ENCODE measurements around the gene WNT5A. TPM values are rescaled to one million over a fixed set of nuclear protein-coding genes. Genes with fewer than 3 reads are reported as not detected.

The WNT5A gene
- total RNA-seq, 1 donor from 2014 or later = 17.7 TPM

DNA sequence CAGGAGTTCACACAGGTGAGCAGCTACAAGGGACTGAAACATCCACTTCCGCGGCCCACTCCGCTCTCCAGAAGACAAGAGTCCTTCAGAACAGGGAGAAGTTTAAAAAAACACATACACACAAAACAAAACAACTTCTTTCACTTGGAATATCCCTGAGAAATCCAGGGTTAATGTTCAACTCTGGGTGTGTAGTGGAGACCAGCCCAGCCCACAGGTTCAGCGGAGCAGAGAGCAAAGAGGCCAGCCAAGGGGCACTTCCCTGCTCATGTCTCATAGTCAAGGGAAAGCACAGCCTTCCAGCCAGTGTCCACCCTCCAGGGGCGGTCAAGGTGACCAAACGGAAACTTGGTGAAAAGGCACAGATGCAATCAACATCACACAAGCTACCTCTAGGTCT, 41.6 kb downstream of the WNT5A start:
- no peak for ATAC-seq

DNA sequence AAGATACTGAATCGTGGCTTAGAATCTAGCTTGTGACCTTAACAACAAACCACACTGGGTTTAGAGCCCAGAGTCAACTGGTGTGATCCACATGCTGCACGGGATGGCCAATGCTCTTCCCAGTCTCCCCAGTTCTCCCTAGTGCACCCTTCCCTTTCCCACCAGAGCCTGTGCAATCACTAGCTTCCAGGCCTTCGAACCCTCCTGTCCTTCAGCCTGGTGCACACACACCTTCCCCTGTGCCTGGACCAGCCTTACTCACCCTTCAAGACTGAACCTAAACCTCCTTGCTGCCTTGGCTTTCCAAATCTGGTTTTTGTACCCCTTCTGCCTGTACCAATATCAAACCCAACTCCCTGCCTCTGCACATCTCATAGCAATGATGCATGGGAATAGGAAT, 43.8 kb downstream of the WNT5A start:
- ATAC-seq = no peak

- no peak for ATAC-seq
Measured at GRCh38 chr3:55442861-55443260, 44.2 kb downstream of the WNT5A start.

GRCh38 chr3:55441499-55441898, 45.6 kb downstream of the WNT5A start:
- no peak for ATAC-seq

- no peak for ATAC-seq
Measured at GRCh38 chr3:55440104-55440708, 46.9 kb downstream of the WNT5A start.

DNA sequence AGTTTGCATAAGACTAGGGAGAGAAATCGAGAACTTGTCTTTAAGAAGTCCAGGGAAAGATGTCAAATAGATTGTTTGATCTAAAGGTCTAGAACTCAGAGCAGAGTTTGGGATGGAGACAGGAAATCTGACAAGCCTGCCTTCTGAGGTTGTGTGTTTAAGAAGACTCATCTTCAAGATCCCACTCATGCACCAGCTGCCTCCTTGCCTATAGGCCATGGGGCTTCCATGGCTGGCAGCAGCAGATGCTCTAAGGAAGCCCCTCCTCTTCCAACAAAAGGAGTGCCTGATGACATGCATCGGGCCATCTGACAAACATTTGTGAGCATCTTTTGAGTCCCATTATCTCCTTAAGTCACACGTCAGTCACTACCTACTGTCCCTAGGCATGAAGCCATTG, 47.4 kb downstream of the WNT5A start:
- no peak for ATAC-seq

GRCh38 chr3:55436644-55437043, 50.5 kb downstream of the WNT5A start:
- no peak for ATAC-seq

GRCh38 chr3:55435491-55435890, 51.6 kb downstream of the WNT5A start:
- no peak for ATAC-seq

- no peak for ATAC-seq
Measured at GRCh38 chr3:55434789-55435188, 52.3 kb downstream of the WNT5A start.

DNA sequence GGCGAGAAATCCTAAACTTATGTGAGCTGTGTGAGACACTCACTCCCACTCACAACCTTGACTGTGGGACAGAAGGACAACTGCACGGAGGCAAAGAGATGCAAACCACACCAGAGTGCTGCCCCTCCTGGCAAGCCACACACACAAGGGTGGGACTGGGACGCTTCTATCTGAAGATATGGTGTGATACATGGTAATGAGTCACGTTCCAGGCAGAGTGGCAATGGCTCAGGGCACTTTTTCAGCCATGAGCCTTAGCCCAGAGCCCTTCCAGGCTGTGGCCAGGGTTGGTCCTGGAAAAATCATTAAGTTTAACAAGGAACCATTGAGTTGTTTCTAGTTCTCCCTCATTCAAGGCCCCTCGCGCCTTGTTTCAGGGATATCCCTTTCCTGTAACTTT, 56.1 kb downstream of the WNT5A start:
- no peak for ATAC-seq

GRCh38 chr3:55427739-55428138, 59.4 kb downstream of the WNT5A start:
- ATAC-seq = no peak

DNA sequence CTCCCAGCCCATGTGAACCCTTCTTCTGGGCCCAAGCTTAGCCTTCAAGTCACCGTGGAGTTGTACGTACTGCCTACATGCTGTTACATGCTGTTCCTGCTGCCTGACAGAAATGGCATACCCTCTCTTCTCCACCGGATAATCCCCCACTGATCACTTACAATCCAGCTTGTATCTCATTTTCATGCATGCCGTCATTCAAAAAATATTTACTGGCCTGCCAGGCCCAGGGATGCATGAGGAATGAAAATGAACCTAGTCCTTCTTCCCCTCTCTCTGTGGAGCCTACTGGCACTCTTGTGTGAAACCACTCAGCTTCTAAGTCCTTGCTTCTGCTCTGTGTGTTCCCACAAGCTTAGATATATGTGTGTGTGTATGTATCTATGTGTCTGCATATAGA, 60.6 kb downstream of the WNT5A start:
- ATAC-seq = no peak

GRCh38 chr3:55423782-55424181, 63.3 kb downstream of the WNT5A start:
- no peak for ATAC-seq

DNA sequence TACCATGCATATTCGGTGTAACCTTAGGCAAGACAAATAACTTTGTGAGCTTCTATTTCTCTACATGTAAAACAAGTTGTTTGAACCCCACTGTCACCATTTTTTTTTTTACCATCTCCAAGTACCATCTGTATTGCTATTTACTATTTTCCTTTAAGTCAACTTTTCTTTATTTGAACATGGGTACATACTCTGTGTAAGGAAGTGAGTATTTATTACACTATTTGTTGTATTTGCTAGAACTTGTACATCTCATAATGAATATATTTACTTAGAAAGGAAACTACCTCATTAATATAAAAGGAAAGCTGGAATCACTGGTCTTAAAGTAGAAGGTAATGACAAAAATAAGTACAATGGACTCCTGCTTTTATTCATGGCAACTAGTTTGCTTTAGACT, 69.9 kb downstream of the WNT5A start:
- ATAC-seq = no peak

- ATAC-seq = no peak
Measured at GRCh38 chr3:55416331-55416821, 70.7 kb downstream of the WNT5A start.

Data from esophagus mucosa (tissue), 1 donor.